ENCODE results near the gene ANTXR1.
"Not testable (repeated sequence)": the region's sequence is repeated elsewhere in the genome, so short reads cannot be mapped to it uniquely, and the experiment has no call there.

Gene ANTXR1

GRCh38 chr2:69225933-69226332 is 213.0 kb downstream of the ANTXR1 start:
- DNase-seq, result no peak

- DNase-seq, result no peak
Measured at GRCh38 chr2:69226903-69227302, 213.9 kb downstream of the ANTXR1 start.

- DNase-seq, result no peak
Measured at GRCh38 chr2:69227716-69228115, 214.7 kb downstream of the ANTXR1 start.

- not testable (repeated sequence) for DNase-seq
Measured at GRCh38 chr2:69230946-69231345, 218.0 kb downstream of the ANTXR1 start.

GRCh38 chr2:69231612-69232277 is 218.8 kb downstream of the ANTXR1 start:
- no peak for DNase-seq

GRCh38 chr2:69235835-69236234 is 222.9 kb downstream of the ANTXR1 start:
- not testable (repeated sequence) for DNase-seq

GRCh38 chr2:69237070-69237670 is 224.2 kb downstream of the ANTXR1 start:
- DNase-seq, result no peak

- no peak for DNase-seq
Measured at GRCh38 chr2:69238449-69239031, 225.6 kb downstream of the ANTXR1 start.

- no peak for DNase-seq
Measured at GRCh38 chr2:69241093-69241492, 228.1 kb downstream of the ANTXR1 start.

- no peak for DNase-seq
Measured at GRCh38 chr2:69241664-69242514, 228.9 kb downstream of the ANTXR1 start.

GRCh38 chr2:69242651-69243051 is 229.7 kb downstream of the ANTXR1 start:
- no peak for DNase-seq

GRCh38 chr2:69243652-69244051 is 230.7 kb downstream of the ANTXR1 start:
- no peak for DNase-seq

GRCh38 chr2:69244882-69245281 is 231.9 kb downstream of the ANTXR1 start:
- DNase-seq, result no peak

GRCh38 chr2:69247583-69247982 is 234.6 kb downstream of the ANTXR1 start:
- DNase-seq, result peak in 5 of 56 donors; percentile 6 to 23 (median 10)

- DNase-seq, result no peak
Measured at GRCh38 chr2:69248232-69248631, 235.3 kb downstream of the ANTXR1 start.

GRCh38 chr2:69250981-69251380 is 238.0 kb downstream of the ANTXR1 start:
- DNase-seq, result no peak

GRCh38 chr2:69251943-69252342 is 239.0 kb downstream of the ANTXR1 start:
- no peak for DNase-seq

GRCh38 chr2:69253112-69253511 is 240.1 kb downstream of the ANTXR1 start:
- no peak for DNase-seq

GRCh38 chr2:69253611-69254301 is 240.8 kb downstream of the ANTXR1 start:
- DNase-seq, result peak in 10 of 56 donors; percentile 9 to 48 (median 22)

GRCh38 chr2:69255760-69256159 is 242.8 kb downstream of the ANTXR1 start:
- DNase-seq, result peak in 1 of 56 donors; percentile 14

GRCh38 chr2:69259994-69260591 is 247.1 kb downstream of the ANTXR1 start:
- not testable (repeated sequence) for DNase-seq
